DMS53 treated with DMSO at 0.1 percent for 48 hours (cell line): ENCODE measurements around the gene LRRN4.
"Not testable (repeated sequence)": the region's sequence is repeated elsewhere in the genome, so short reads cannot be mapped to it uniquely, and the experiment has no call there.

Experiments
- DNase-seq: peaks from one replicate; lab custom pipeline; 2025; ENCODE audit not compliant: unreplicated experiment; lab: John Stamatoyannopoulos, UW

Gene LRRN4

GRCh38 chr20:6034134-6034969 lies 19.5 kb downstream of the LRRN4 start:
- no peak for DNase-seq

- DNase-seq = not testable (repeated sequence)
Observed at GRCh38 chr20:6032907-6033306, 21.0 kb downstream of the LRRN4 start.

GRCh38 chr20:6030453-6031080 lies 23.3 kb downstream of the LRRN4 start:
- no peak for DNase-seq

GRCh38 chr20:6029538-6029937 lies 24.3 kb downstream of the LRRN4 start:
- no peak for DNase-seq

GRCh38 chr20:6028818-6029217 lies 25.0 kb downstream of the LRRN4 start:
- DNase-seq = no peak

GRCh38 chr20:6026051-6026450 lies 27.8 kb downstream of the LRRN4 start:
- DNase-seq = no peak

- DNase-seq = no peak
Observed at GRCh38 chr20:6024768-6025167, 29.1 kb downstream of the LRRN4 start.

- DNase-seq = no peak
Observed at GRCh38 chr20:6017880-6018279, 36.0 kb downstream of the LRRN4 start.

- no peak for DNase-seq
Observed at GRCh38 chr20:6017467-6017866, 36.4 kb downstream of the LRRN4 start.

- no peak for DNase-seq
Observed at GRCh38 chr20:6014957-6015356, 38.9 kb downstream of the LRRN4 start.

GRCh38 chr20:6014017-6014416 lies 39.8 kb downstream of the LRRN4 start:
- no peak for DNase-seq

GRCh38 chr20:6012179-6012578 lies 41.7 kb downstream of the LRRN4 start:
- DNase-seq = no peak

- DNase-seq = no peak
Observed at GRCh38 chr20:6008254-6008653, 45.6 kb downstream of the LRRN4 start.

- DNase-seq = no peak
Observed at GRCh38 chr20:6007529-6008103, 46.2 kb downstream of the LRRN4 start.

- DNase-seq = no peak
Observed at GRCh38 chr20:6007094-6007528, 46.7 kb downstream of the LRRN4 start.

- DNase-seq = no peak
Observed at GRCh38 chr20:6006603-6006949, 47.3 kb downstream of the LRRN4 start.

GRCh38 chr20:6000871-6001270 lies 53.0 kb downstream of the LRRN4 start:
- DNase-seq = no peak

- DNase-seq = no peak
Observed at GRCh38 chr20:5999783-6000182, 54.1 kb downstream of the LRRN4 start.

GRCh38 chr20:5996765-5997164 lies 57.1 kb downstream of the LRRN4 start:
- DNase-seq = no peak

GRCh38 chr20:5991623-5992441 lies 62.0 kb downstream of the LRRN4 start:
- no peak for DNase-seq

GRCh38 chr20:5990946-5991345 lies 62.9 kb downstream of the LRRN4 start:
- DNase-seq = no peak
